Spinal cord (tissue), 10 donors: ENCODE data around the gene LCA5L. TPM values are rescaled to one million over a fixed set of nuclear protein-coding genes. Genes with fewer than 3 reads are reported as not detected.

ENCODE experiments used
- DNase-seq, 6 donors: peaks; one replicate each; pipeline versions ENCODE4 v3.0.0 to v3.0.0-alpha.2; 2013 to 2015; ENCODE audit warnings: low spot score in 6 of 6, low read depth in 4 of 6
- H3K27ac ChIP-seq: one replicate; pipeline ENCODE4 v1.5.1; 2013; ENCODE audit warnings: low read depth, low read length, control low read depth
- H3K27me3 ChIP-seq: one replicate; pipeline ENCODE4 v1.6.1; 2013; ENCODE audit warnings: low read length; ENCODE audit not compliant: control insufficient read depth, insufficient read depth
- H3K36me3 ChIP-seq: one replicate; pipeline ENCODE4 v1.6.1; 2013; ENCODE audit warnings: low read length; ENCODE audit not compliant: control insufficient read depth, insufficient read depth
- H3K4me1 ChIP-seq: one replicate; pipeline ENCODE4 v1.6.1; 2013; ENCODE audit warnings: low read length; ENCODE audit not compliant: control insufficient read depth, insufficient read depth
- H3K4me3 ChIP-seq: one replicate; pipeline ENCODE4 v1.5.1; 2013; ENCODE audit warnings: low read depth, low read length, control low read depth
- H3K9me3 ChIP-seq: one replicate; pipeline ENCODE4 v1.6.1; 2013; ENCODE audit warnings: low read length; ENCODE audit not compliant: control insufficient read depth, insufficient read depth
- WGBS: methylation state at CpG from one replicate; pipeline ENCODE4 v1.1.5; 2013; ENCODE audit warnings: missing lambda C conversion rate; ENCODE audit not compliant: insufficient coverage; 5-methylcytosine and 5-hydroxymethylcytosine counted together
- polyA plus RNA-seq, 2 donors: library from polyadenylated mRNA; unstranded; fragments of 120-200 nt; gene quantifications; one replicate each; pipeline ENCODE4 v1.2.1, GENCODE V29; 2013; ENCODE audit not compliant: insufficient read length in 2 of 2
- small RNA-seq: library from RNA; depleted of rRNA; stranded (forward); fragments of <200 nt; gene quantifications from one replicate; pipeline ENCODE3, GENCODE V24; 2014; ENCODE audit warnings: low replicate concordance
- total RNA-seq, 2 donors: library from RNA; depleted of rRNA in 1 of 2; stranded (reverse); fragments of 120-200 nt in 1 of 2; fragments of >200 nt in 1 of 2; gene quantifications; one replicate each; pipeline versions ENCODE4 v1.2.3 to v1.2.4, GENCODE V29; 2013 to 2014
- donor health status: healthy.

The LCA5L gene
- total and polyA plus RNA-seq, 4 donors = 2.1 to 4.3 (median 3.1) TPM

- Histone ChIP-seq H3K27me3 (no peaks in the 10 kb centered on the region), H3K4me1 (no peaks in the 10 kb centered on the region), H3K36me3 (no peaks in the 10 kb centered on the region), H3K9me3 (no peaks in the 10 kb centered on the region), H3K4me3 (no peak overlapping the region), H3K27ac (no peak overlapping the region)
- WGBS = 82% methylated on average over 2 of the region's 6 CpGs
- no peak for DNase-seq
These were observed 81.7 kb downstream of the LCA5L start for GRCh38 chr21:39363607-39364555.

- WGBS = 83% methylated on average over 1 of the region's 3 CpGs
- no peak for DNase-seq
- no peak overlapping the region for H3K27ac ChIP-seq
These were observed 82.8 kb downstream of the LCA5L start for GRCh38 chr21:39362733-39363132.

GRCh38 chr21:39359382-39359781, 86.2 kb downstream of the LCA5L start:
- Histone ChIP-seq H3K27me3 (no peaks in the 10 kb centered on the region), H3K27ac (no peak overlapping the region), H3K4me3 (no peak overlapping the region), H3K36me3 (no peaks in the 10 kb centered on the region), H3K9me3 (no peaks in the 10 kb centered on the region), H3K4me1 (no peaks in the 10 kb centered on the region)
- 83% methylated on average over 2 of the region's 4 CpGs for WGBS
- DNase-seq = no peak

More at GRCh38 chr21:39362733-39363132, 82.8 kb downstream of the LCA5L start:
- no peaks in the 10 kb centered on the region for H3K4me1 ChIP-seq
- H3K27me3 ChIP-seq = no peaks in the 10 kb centered on the region
- H3K36me3 ChIP-seq = no peaks in the 10 kb centered on the region
- no peaks in the 10 kb centered on the region for H3K9me3 ChIP-seq
- H3K4me3 ChIP-seq = no peak overlapping the region

Small RNA genes within 50 kb of the gene (small RNA-seq; reads per million reads assigned to genes)
- gene MIR6508 = 0.12 reads per million

Other genes starting within 250 kb of the LCA5L start
- gene BRWD1, start 132.1 kb downstream of the LCA5L start, total RNA-seq = 100 to 1,000 TPM in 1 of 2 donors, 10 to 100 TPM in 1; 78.2 to 180 TPM
- 100 to 1,000 TPM in 1 of 2 donors, 10 to 100 TPM in 1; 95.8 to 123 TPM for gene BRWD1, start 132.1 kb downstream of the LCA5L start, polyA plus RNA-seq
- 100 to 1,000 TPM; 134 to 303 TPM for gene HMGN1, start 96.7 kb downstream of the LCA5L start, total RNA-seq
- 100 to 1,000 TPM; 387 to 407 TPM for gene HMGN1, start 96.7 kb downstream of the LCA5L start, polyA plus RNA-seq
- gene SH3BGR, start 6.2 kb upstream of the LCA5L start, total RNA-seq = 1 to 10 TPM; 3.4 to 6.2 TPM
- gene SH3BGR, start 6.2 kb upstream of the LCA5L start, polyA plus RNA-seq = 1 to 10 TPM; 8.0 to 8.8 TPM
- 1 to 10 TPM; 3.1 TPM for gene B3GALT5, start 167.2 kb upstream of the LCA5L start, total RNA-seq
- 1 to 10 TPM; 3.4 to 3.5 TPM for gene B3GALT5, start 167.2 kb upstream of the LCA5L start, polyA plus RNA-seq